Kidney capillary endothelial cell (primary cell): ENCODE data around the gene CACNA2D2.

Experiments
- DNase-seq: peaks from one replicate; pipeline ENCODE4 v3.0.0-alpha.2; 2018; ENCODE audit warnings: low spot score

CACNA2D2 gene

GRCh38 chr3:50502225-50502583 lies 1.2 kb downstream of the CACNA2D2 start:
- DNase-seq: no peak

DNA sequence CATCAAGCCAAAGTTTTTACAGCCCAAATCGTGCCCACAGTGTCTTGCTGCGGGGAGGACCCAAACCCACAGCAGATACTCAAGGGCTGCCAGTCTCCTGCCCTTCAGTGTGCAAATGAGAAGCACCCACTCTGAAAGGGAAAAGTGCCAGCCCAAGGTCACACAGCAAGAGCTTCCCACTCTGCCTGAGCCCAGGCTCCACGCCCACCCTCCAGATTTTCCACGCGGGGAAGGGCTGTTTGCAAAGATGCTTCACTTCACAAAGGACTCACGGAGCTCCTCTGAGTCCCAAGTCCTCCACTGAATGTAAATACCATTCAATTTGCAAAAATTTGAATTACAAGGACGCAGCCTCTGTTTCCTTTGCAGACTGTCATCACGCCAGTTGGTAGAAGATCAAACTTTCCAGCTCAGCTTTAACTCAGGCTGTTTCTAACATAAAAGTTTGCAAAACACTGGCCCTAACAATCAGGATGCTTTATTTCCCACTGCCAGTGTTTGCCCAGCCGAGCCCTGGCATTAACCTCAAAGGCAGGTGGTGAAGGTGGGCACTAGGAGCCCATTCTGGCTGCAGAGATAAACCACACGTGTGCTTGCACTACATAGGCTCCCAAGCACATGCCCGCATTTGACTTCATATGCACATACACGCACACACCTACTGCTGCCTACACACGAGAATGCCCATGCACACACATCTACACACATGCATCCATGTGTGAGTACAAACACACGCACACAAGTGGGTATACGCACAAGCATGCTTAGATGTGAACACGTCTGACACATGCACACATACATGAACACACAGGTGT lies 7.6 kb downstream of the CACNA2D2 start:
- no peak for DNase-seq

DNA sequence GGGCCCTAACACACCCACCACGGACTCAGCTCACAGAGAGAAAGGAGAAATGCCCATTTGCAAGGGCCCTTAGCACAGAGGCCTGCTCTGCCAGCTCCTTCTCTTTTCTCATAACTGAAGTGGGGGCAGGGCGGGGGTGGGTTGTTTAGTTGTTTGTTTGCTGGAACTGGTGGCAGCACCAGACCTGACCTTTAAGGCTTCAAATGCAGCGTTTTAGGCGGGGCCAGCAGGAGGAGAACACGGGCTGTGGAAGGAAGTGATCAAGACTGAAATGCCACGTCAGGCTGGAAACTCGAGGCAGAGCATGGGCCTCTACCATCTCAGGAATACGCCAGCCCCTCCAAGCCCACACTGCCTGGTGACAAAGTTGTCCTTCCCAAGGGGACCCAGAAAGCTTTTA lies 9.3 kb downstream of the CACNA2D2 start:
- no peak for DNase-seq

- no peak for DNase-seq
These were observed 9.8 kb downstream of the CACNA2D2 start for GRCh38 chr3:50493623-50494022.

DNA sequence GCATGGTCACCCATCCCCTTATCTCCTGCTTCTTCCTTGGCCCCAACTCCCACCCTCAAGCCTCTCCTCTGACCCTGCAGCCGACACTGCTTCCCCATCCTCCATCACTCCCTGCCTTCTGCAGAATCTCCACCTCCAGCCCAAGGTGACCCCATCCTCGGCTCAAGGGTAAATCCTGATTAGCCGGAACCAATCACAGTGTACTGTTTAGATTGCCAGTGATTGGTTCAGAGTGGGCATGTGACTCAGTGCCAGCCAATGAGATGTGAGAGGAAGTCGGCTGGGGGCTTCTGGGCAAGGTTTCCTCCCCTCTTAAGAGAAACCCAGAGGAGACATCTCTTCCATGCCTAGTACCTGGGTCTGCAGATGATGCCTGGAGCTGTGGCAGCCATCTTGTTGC lies 10.3 kb downstream of the CACNA2D2 start:
- DNase-seq: no peak

- DNase-seq: no peak
These were observed 12.4 kb downstream of the CACNA2D2 start for GRCh38 chr3:50491023-50491422.

DNA sequence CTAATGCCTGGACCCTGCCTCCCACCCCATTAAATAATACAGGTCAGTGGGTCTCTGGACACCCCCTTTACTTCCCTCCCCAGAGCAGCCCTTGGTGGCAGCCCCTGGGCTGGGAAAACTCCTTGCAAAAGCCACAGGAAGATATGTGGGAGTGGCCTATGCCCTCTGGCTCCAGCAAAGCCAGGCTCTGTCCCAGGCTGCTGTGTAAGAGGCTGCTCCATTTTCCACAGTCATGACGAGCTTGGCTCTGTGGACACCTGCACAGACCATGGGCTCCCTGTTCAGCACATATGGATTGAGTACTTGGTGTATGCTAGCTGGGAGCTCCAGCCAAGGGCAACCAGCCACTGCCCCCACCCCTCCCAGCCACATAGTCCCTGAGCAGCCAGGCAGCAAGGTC lies 13.0 kb downstream of the CACNA2D2 start:
- no peak for DNase-seq

DNA sequence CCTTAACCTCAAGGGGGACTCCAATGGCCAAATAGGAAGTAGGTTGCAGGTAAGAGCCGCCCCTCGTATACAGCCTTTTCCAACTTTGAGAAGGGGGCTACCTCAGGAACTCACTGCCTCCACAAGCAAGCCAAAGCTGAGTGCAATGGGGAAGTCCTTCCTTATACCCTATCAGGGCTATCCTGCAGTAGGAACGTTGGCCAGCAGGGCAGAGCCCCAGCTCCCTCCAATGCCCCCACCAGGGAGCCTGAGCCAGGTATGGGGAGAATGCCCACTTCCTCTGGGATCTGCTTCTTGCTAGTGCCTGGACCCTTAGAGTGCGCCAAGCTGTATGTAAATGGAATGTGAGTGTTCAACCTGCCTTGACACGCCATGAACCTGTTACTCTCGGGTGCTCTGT lies 16.3 kb downstream of the CACNA2D2 start:
- DNase-seq: no peak

DNA sequence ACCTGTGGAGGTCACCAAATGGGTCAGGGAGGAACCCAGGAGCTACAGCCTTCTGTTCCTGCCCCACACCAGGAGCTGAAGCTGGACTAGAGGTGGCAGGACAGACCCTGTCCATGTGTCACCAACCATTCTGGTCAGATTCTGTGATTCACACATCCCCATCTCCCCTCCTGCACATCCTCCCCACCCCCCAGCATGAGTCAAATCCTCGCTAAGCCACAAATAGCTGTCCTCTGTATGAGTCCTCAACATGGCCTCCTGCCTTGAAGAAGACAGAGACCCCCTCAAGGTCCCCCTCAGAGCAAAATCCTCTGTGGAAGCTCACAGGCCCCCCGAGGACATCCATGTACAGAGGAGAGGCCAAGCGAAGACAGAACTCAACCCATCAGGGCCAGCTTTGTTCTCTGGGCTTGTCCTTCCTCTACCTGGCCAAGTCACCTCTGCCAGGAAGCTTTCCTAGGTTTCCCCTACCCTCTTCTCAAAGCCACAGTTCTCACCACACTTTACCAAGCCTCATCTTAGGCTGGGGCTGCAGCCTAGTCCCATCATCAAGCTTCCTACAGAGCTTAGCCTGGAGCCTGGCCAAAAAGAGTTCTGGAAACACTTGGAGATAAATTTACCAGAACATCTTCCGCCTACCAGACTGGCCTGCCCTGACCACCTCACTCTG lies 17.1 kb downstream of the CACNA2D2 start:
- peak; percentile 63 for DNase-seq

DNA sequence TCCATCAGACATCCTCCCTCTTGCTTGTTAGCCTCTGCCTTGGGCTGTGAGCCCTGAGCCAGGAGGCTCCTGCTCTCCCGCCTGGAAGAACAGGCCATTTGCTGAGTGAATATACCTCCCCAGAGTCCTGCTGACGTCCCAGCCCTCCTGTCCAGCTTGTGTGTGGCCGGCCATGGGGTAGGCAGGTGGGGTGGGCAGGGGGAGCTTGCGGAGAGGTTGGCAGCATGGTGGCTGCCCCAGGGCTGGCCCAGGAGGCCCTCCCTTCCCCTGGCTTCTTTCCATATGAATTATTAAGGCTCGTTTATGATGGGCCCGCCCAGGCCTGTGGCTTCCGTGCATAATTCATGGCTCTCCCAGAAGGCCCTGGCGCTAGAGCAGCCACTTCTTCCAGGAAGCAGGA lies 18.7 kb downstream of the CACNA2D2 start:
- no peak for DNase-seq

GRCh38 chr3:50483374-50483773 lies 20.1 kb downstream of the CACNA2D2 start:
- DNase-seq: no peak

DNA sequence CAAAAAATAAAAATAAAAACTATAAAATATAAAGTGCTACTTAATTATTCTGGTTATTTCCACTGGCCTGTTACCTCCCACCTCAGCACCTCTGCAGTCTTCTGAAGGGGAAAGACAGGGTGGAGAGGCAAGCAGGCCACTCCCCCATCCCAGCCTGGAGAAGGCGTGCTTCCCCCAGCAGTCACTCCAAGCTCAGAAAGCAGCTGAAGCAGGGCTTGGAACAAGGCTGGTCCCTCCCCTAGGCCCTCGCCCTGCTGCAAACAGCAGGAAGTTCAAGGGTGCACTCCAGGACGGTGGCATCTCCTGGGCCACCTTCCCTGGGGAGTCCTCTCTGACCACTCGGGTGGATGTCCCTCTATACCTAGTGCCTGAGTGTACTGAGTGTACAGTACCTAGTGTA lies 21.4 kb downstream of the CACNA2D2 start:
- DNase-seq: no peak

DNA sequence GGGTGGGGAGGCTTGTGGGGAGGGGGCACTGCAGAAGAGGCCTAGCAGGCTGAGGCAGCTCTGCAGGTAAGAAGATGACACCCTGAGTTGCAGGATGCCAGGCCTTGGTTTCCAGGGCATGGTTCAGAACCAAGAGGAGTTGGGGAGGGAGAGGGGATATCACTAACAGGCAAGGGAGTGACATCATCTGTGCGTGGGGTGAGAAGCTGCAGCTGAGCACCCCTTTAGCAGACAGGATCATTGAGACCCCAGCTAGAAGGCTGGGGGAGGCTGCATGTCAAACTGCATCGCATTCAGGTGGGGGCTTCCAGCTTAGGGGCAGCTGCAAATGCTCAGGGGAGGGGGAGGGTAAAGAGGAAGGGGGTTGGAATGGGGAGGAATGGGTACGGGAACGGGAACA lies 23.0 kb downstream of the CACNA2D2 start:
- DNase-seq: no peak

DNA sequence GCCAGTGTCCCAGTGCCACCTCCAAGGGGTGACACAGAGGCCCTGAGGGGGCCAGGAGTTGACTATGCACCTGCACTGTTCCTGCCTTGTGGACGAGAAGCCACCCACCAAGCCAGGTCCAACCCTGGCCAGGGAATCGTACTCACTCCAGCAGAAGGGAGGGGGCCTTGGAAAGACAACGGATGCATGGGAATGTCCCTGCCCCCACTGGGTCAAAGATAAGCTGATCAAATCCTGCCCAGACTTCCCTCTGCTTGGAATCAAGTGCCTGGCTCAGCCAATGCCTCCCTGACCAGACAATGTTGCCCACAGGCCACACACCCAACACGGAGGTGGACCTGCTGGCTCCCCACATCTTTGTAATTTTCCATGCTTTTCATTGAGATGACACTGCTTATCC lies 23.9 kb downstream of the CACNA2D2 start:
- DNase-seq: no peak

GRCh38 chr3:50478671-50479260 lies 24.7 kb downstream of the CACNA2D2 start:
- no peak for DNase-seq

- DNase-seq: no peak
These were observed 25.4 kb downstream of the CACNA2D2 start for GRCh38 chr3:50478051-50478450.

DNA sequence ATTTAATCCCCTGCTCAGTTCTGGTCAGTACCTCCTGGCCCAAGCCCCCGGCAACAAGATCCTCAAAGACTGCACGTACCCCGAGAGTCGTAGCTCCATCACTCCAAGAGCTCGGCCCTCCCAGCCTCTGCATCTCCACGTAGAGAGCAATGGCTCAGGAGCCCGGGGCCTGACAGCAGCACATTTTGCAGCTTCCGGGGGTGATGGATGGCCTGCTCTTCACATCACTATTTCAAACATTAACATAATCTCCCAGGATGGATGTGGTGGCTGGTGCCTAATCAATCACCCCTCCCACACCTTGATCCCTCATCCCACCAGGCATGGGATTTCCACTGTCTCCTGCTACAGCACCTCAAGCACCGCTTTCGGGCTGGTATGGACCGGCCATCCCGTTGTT lies 28.1 kb downstream of the CACNA2D2 start:
- no peak for DNase-seq

GRCh38 chr3:50474717-50475116 lies 28.7 kb downstream of the CACNA2D2 start:
- DNase-seq: peak; percentile 58

DNA sequence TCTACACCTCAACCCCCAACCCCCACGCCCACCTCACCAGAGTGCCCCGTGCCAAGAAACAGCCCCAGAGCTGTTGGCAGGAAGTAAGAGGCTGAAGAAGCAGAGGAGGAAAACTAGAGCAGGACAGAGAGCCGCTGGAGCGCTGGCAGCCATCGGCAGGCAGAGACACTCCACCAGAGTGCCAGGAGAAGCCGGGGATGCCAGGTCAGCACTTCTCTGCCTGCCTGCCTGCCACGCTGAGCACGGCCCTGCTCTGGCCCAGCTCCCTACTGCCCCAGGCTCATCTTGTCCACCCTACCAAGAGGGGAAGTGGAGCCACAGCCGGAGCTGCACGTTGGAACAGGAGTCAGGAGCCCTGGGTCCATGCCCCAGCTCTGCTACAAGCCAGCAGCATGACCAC lies 29.7 kb downstream of the CACNA2D2 start:
- DNase-seq: no peak

DNA sequence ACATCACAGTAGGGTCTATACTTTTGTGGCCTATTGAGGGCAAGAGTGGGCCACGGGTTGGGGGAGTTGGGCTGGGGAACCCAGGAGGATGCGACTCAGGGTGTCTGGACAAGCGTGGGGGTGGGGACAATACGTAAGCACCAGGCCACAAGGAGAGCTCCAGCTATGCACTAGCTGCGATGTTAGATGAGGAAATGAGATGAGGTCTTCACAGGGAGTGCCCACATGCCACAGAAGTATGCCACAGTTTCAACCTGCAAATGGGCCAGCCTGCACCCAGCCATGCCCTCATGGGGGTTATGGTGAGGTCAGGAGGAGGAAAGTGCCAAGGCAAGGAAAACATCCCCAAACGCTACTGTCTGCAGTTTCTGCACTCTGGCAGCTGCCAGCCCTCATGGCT lies 30.5 kb downstream of the CACNA2D2 start:
- no peak for DNase-seq

DNA sequence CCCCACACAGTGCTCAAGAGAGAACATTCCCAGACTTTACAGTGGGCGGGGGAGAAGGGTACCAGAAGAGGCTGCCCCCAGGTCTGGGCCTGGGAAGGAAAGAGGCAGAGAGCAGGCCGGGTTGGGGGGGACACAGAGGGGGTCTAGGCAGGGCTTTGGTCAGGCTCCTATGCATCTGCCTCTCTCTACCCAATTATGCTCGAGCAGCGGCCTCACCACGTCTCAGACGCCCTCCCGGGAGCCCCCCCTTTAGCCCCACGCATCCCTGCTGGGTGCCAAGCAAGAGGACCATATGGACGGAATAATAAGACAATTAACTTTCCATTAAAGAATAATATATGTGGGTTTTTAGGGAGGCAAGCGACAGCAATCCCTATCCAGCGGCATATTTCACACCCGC lies 32.8 kb downstream of the CACNA2D2 start:
- DNase-seq: no peak

DNA sequence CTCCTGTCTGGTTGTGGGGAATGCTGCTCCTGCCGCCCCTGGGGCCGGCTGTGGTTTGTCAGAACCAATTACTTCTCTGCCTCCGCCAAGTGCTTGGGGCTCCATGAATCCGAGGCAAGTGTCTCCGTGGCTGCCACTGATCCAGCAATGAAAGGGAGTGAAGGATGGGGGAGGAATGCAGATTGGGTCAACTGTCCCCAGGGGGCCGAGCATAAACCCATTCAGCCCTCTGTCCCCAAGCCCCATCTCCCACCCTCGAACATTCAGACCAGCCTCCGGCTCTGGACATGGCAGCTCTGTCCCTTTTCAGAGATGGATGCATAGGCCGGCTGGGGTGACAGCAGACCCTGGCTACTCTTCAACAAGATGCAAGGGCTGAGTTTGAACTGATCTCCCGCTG lies 35.5 kb downstream of the CACNA2D2 start:
- DNase-seq: no peak

DNA sequence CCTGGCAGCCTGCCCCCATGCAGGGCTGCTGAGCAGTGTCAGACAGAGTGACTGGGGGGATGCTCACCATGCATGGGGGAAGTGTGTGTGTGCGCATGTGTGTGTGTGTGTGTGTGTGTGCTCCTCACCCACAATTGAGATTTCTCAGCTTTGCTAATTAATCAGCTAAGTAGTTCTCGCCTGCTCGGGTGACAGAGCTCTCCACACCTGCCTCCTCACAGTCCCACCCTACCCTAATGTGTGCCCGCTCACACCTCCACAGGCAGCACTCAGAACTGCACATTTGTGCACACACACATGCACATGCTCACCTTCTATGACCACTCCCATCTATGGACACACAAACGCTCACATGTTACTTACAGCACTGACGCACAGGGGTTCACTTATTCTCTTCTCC lies 37.3 kb downstream of the CACNA2D2 start:
- DNase-seq: no peak

DNA sequence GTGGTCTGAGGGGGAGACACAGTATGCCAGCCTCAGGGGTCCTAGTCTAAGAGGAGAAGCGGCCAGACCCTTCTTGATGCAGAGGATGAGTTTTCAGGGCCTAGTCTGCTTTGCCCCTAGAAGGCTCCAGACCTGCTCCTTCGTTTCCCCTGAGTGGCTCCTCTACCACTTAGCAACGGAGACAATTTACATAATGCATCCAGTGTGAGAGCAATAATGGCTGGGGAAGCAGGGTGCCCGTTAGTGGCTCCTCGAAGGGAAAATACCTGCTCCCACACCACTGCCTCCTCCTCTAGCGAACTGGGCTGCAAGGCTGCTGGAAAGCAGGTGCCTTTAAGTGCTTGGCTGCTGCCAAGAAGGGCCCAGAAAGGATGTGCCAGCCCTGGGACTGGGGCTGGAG lies 38.9 kb downstream of the CACNA2D2 start:
- no peak for DNase-seq
